ENCODE results near the gene CSRP2.

DNA sequence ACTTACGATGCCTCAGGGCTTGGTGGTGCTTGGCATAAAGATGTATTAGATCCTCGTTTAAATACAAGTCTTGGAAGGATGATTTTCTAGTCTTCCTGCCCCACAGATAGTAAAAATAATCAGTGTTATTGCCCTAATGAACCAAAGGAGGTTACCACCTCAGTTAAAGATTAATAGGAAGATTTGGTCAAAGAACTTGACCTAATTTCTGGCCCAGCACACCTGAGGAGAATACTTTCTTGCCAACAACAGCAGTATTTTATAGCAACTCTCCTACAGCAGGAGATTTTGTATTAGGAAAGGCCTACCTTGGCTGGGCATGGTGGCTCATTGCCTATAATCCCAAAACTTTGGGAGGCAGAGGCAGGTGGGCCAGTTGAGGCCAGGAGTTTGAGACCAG lies 31.6 kb downstream of the CSRP2 start:
- TF ChIP-seq POLR2A (IDR thresholded peaks at IDR 0.05; ENCODE audit: low read depth, low read length) = no peak
- no peak for TF ChIP-seq TAF1 (IDR thresholded peaks at IDR 0.05; ENCODE audit: borderline replicate concordance, low read depth, low read length)
- TF ChIP-seq POLR2AphosphoS5 (IDR thresholded peaks at IDR 0.05; ENCODE audit: low read depth, low read length) = no peak

All from GM12892 (cell line).